Neural cell (in vitro differentiated cells): Measurements from ENCODE around the gene LZTS2.

Experiments used
- CTCF ChIP-seq: fragments of 450-650 bp; IDR thresholded peaks from 2 replicates; pipeline ENCODE4 v1.5.1; 2014; ENCODE audit warnings: antibody characterized with exemption, mild to moderate bottlenecking, moderate library complexity; ENCODE audit not compliant: poor library complexity, severe bottlenecking
- EP300 ChIP-seq: fragments of 450-650 bp; conservative IDR thresholded peaks from 2 replicates; pipeline ENCODE4 v1.6.1; 2014; ENCODE audit warnings: antibody characterized with exemption, mild to moderate bottlenecking, moderate library complexity; ENCODE audit not compliant: poor library complexity, severe bottlenecking
- RAD21 ChIP-seq: fragments of 450-650 bp; conservative IDR thresholded peaks from 2 replicates; pipeline ENCODE4 v1.6.1; 2014; ENCODE audit warnings: antibody characterized with exemption, mild to moderate bottlenecking, moderate library complexity
- SMC3 ChIP-seq: fragments of 450-650 bp; conservative IDR thresholded peaks from 2 replicates; pipeline ENCODE4 v1.6.1; 2014; ENCODE audit warnings: antibody characterized with exemption, mild to moderate bottlenecking, moderate library complexity; ENCODE audit not compliant: poor library complexity

- TF ChIP-seq RAD21 (no peak), CTCF (no peak), SMC3 (no peak), EP300 (no peak)
Observed at GRCh38 chr10:101007099-101007711, 7.6 kb downstream of the LZTS2 start.
